Endothelial cell of umbilical vein (primary cell): ENCODE measurements around the gene IL32. TPM values are rescaled to one million over a fixed set of nuclear protein-coding genes. Genes with fewer than 3 reads are reported as not detected.

Source experiments
- BruUV-seq: library from RNA; stranded (reverse); fragments of 400-500 nt; replicated peaks from 2 replicates; lab custom pipeline; 2021; lab: Mats Ljungman, UMichigan
- CTCF ChIA-PET: fragments of 300-600, 350-600 bp; sonication (Branson Sonifier 250); formaldehyde crosslinking; loops from one replicate; lab custom pipeline; 2021; ENCODE audit warnings: antibody characterized with exemption, inconsistent platforms; lab: Charles Lee
- POLR2A ChIA-PET: fragments of 300-600, 350-600 bp; sonication (Branson Sonifier 250); formaldehyde crosslinking; loops from one replicate; lab custom pipeline; 2021; ENCODE audit warnings: antibody characterized with exemption, inconsistent platforms; lab: Charles Lee
- DNase-seq: peaks from one replicate; pipeline ENCODE4 v3.0.0-alpha.2; 2011; ENCODE audit warnings: low read depth, low spot score
- FAIRE-seq: peaks from 2 replicates; lab custom pipeline; 2011; peaks lifted over from hg19 to GRCh38; lab: Jason Lieb, UNC
- H2AFZ ChIP-seq: 2 replicates; pipeline ENCODE4 v1.6.0; 2012; ENCODE audit warnings: low read depth, low read length, control low read depth, inconsistent platforms
- H3K27ac ChIP-seq: 2 replicates; pipeline ENCODE4 v1.5.1; 2011; ENCODE audit warnings: low read depth, mild to moderate bottlenecking, control low read depth, low read length, moderate library complexity; ENCODE audit not compliant: insufficient read depth
- H3K27me3 ChIP-seq, 2 experiments: 2 replicates each; pipeline versions ENCODE4 v1.6.0 to v1.6.1; 2011; ENCODE audit warnings: low read length in 2 of 2, mixed read lengths in 1 of 2; ENCODE audit not compliant: control insufficient read depth in 2 of 2, insufficient read depth in 2 of 2
- H3K36me3 ChIP-seq, 2 experiments: 2 replicates in 1 of 2; 3 replicates in 1 of 2; pipeline ENCODE4 v1.5.1; 2011; ENCODE audit warnings: low read length in 2 of 2, mild to moderate bottlenecking in 1 of 2, moderate library complexity in 1 of 2; ENCODE audit not compliant: control insufficient read depth in 2 of 2, insufficient read depth in 2 of 2; ENCODE audit errors: extremely low read depth in 1 of 2
- H3K4me1 ChIP-seq: 3 replicates; pipeline ENCODE4 v1.5.1; 2011; ENCODE audit warnings: mild to moderate bottlenecking, low read length; ENCODE audit not compliant: control insufficient read depth, insufficient read depth; ENCODE audit errors: extremely low read depth
- H3K4me2 ChIP-seq: 2 replicates; pipeline ENCODE4 v1.6.1; 2011; ENCODE audit warnings: low read length, control low read depth, mixed read lengths; ENCODE audit not compliant: insufficient read depth
- H3K4me3 ChIP-seq, 3 experiments: fragments of 200-600 bp in 1 of 3; sonication (generic), shearing (Covaris generic) in 1 of 3; replicated peaks in 1 of 3; 2 replicates each; pipeline ENCODE4 v1.5.1; 2011 to 2016; ENCODE audit warnings: control low read depth in 3 of 3, low read length in 3 of 3, mild to moderate bottlenecking in 2 of 3, inconsistent platforms in 1 of 3, low read depth in 1 of 3, moderate library complexity in 1 of 3; ENCODE audit not compliant: insufficient read depth in 1 of 3
- H3K79me2 ChIP-seq: 2 replicates; pipeline ENCODE4 v1.6.0; 2012; ENCODE audit warnings: low read length, inconsistent platforms; ENCODE audit not compliant: control insufficient read depth, insufficient read depth
- H3K9ac ChIP-seq: replicated peaks from 2 replicates; pipeline ENCODE3; 2011; ENCODE audit warnings: low read length, control low read depth; ENCODE audit not compliant: insufficient read depth; ENCODE audit errors: extremely low read depth
- H3K9me1 ChIP-seq: replicated peaks from 3 replicates; pipeline ENCODE4 v1.6.0; 2011; ENCODE audit warnings: mild to moderate bottlenecking, low read length; ENCODE audit not compliant: control insufficient read depth, insufficient read depth; ENCODE audit errors: extremely low read depth
- H3K9me3 ChIP-seq: replicated peaks from 2 replicates; pipeline ENCODE4 v1.5.1; 2012; ENCODE audit warnings: low read length, inconsistent platforms; ENCODE audit not compliant: control insufficient read depth, insufficient read depth
- H4K20me1 ChIP-seq: replicated peaks from 2 replicates; pipeline ENCODE3; 2011; ENCODE audit warnings: mild to moderate bottlenecking, low read length; ENCODE audit not compliant: control insufficient read depth, insufficient read depth; ENCODE audit errors: extremely low read depth
- CTCF ChIP-seq, 2 donors: IDR thresholded peaks; 1 replicate in 1 of 2; 2 replicates in 1 of 2; pipeline ENCODE4 v1.5.1; 2011; ENCODE audit warnings: low read length in 2 of 2, mild to moderate bottlenecking in 2 of 2, moderate library complexity in 2 of 2, control low read depth in 1 of 2, inconsistent platforms in 1 of 2, low read depth in 1 of 2; ENCODE audit not compliant: insufficient read depth in 1 of 2; ENCODE audit errors: extremely low read depth in 1 of 2
- EZH2 ChIP-seq: IDR thresholded peaks from 2 replicates; pipeline ENCODE4 v1.6.1; 2012; ENCODE audit warnings: borderline replicate concordance, low read depth, mild to moderate bottlenecking, moderate library complexity, low read length, inconsistent platforms; ENCODE audit not compliant: severe bottlenecking
- FOS ChIP-seq: IDR thresholded peaks from 2 replicates; pipeline ENCODE4 v1.6.1; 2011; ENCODE audit warnings: mild to moderate bottlenecking, low read length, moderate library complexity, borderline replicate concordance; ENCODE audit not compliant: insufficient read depth
- GATA2 ChIP-seq: IDR thresholded peaks from 2 replicates; pipeline ENCODE4 v1.7.0; 2011; ENCODE audit warnings: low read depth, mild to moderate bottlenecking, moderate library complexity, mixed read lengths, low read length; ENCODE audit not compliant: insufficient read length, insufficient read depth
- JUN ChIP-seq: IDR thresholded peaks from 2 replicates; pipeline ENCODE4 v1.6.1; 2011; ENCODE audit warnings: borderline replicate concordance, low read depth; ENCODE audit not compliant: insufficient read length, insufficient read depth
- MYC ChIP-seq: IDR thresholded peaks from one replicate; pipeline ENCODE4 v1.6.1; 2011; ENCODE audit warnings: mild to moderate bottlenecking, low read depth, low read length
- POLR2A ChIP-seq: IDR thresholded peaks from 2 replicates; pipeline ENCODE4 v1.6.1; 2012; ENCODE audit warnings: low read depth, mild to moderate bottlenecking, control low read depth, low read length
- POLR2AphosphoS5 ChIP-seq: IDR thresholded peaks from 2 replicates; pipeline ENCODE4 v1.6.1; 2012; ENCODE audit warnings: low read depth, mild to moderate bottlenecking, control low read depth, low read length, moderate library complexity; ENCODE audit not compliant: insufficient read depth
- dilution Hi-C: fragments of 300-500 bp; cut with MboI; formaldehyde crosslinking; loops from one replicate; pipeline ENCODE4 v1.15.0; 2019; ENCODE audit warnings: low sequenced_read_pairs; ENCODE audit not compliant: extremely low pct_ligation_motif_present
- intact Hi-C: fragments of 100-400 bp; cut with micrococcal nuclease; formaldehyde crosslinking; loops from one replicate; pipeline ENCODE4 v1.10.0; 2022
- polyA plus RNA-seq, 4 experiments: library from polyadenylated mRNA; depleted of rRNA in 3 of 4; stranded (reverse) in 3 of 4; unstranded in 1 of 4; fragments of >200 nt; gene quantifications; 2 replicates each; pipeline versions ENCODE4 v1.2.1 to v1.2.3, GENCODE V29; 2011 to 2012; ENCODE audit warnings: missing spikeins in 1 of 4
- total RNA-seq: library from RNA; stranded (reverse); gene quantifications from 2 replicates; pipeline ENCODE4 v1.2.3, GENCODE V29; 2021
- TF ChIP-seq, protein P1 (sequence below): IDR thresholded peaks from 2 replicates; pipeline ENCODE4 v1.6.1; 2011; ENCODE audit not compliant: insufficient read depth, insufficient read length

Gene IL32
- total and polyA plus RNA-seq, 2 donors (not counting 3 experiments of a cell fraction or from before 2014, with no cell fraction given) = 55.7 to 336 TPM

- peak; percentile 81 for DNase-seq
- H2AFZ ChIP-seq = peak overlapping the region; percentile 45
- peaks cover 26% of the 10 kb centered on the region for H3K4me1 ChIP-seq
- no TSS peak for BruUV-seq
- TF ChIP-seq FOS (no peak), POLR2AphosphoS5 (no peak), MYC (no peak), GATA2 (no peak), CTCF (IDR thresholded peaks at IDR 0.05; ENCODE audit: extremely low read depth in 1 of 2, insufficient read depth in 1 of 2, low read depth in 1 of 2, low read length in 2 of 2) (no peak), JUN (no peak), POLR2A (no peak), EZH2 (no peak)
- TF ChIP-seq, protein P1, sequence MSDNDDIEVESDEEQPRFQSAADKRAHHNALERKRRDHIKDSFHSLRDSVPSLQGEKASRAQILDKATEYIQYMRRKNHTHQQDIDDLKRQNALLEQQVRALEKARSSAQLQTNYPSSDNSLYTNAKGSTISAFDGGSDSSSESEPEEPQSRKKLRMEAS = no peak
- H3K27me3 ChIP-seq = peaks cover 0 to 2% of the 10 kb centered on the region in 2 experiments
- ChIA-PET CTCF (interaction anchor here (3.4 to 4.8 kb wide), 2 partner anchors 29 to 41 kb away, joined by 29 to 49 read pairs; no protein-coding TSS in a partner anchor), POLR2A (no interaction called here)
- no peaks in the 10 kb centered on the region for H3K36me3 ChIP-seq
- H4K20me1 ChIP-seq = no peaks in the 10 kb centered on the region
- H3K9me1 ChIP-seq = no peaks in the 10 kb centered on the region
- H3K9ac ChIP-seq = no peak overlapping the region
- intact Hi-C loops (loop anchor here (2.0 kb wide), 1 partner anchor 35 kb away; the partner anchor contains the start of gene ZNF213), dilution Hi-C loops (no loop called here)
- FAIRE-seq = peak; percentile 93
- H3K27ac ChIP-seq = no peak overlapping the region
- H3K4me3 ChIP-seq = no peak overlapping the region
- H3K79me2 ChIP-seq = no peaks in the 10 kb centered on the region
- peak overlapping the region; percentile 1 for H3K4me2 ChIP-seq
- no peaks in the 10 kb centered on the region for H3K9me3 ChIP-seq
Observed at GRCh38 chr16:3099732-3100499, 34.5 kb downstream of the IL32 start.
